Epidermal melanocyte (primary cell): Measurements from ENCODE around the gene TFAP2E.
"Not testable (repeated sequence)": the region's sequence is repeated elsewhere in the genome, so short reads cannot be mapped to it uniquely, and the experiment has no call there.

Source experiments
- DNase-seq: peaks from one replicate; pipeline ENCODE4 v3.0.0; 2011; ENCODE audit warnings: low spot score; ENCODE audit not compliant: insufficient read length

TFAP2E gene

GRCh38 chr1:35574125-35574654 lies 1.1 kb downstream of the TFAP2E start:
- no peak for DNase-seq

GRCh38 chr1:35574655-35575415 lies 1.7 kb downstream of the TFAP2E start:
- DNase-seq: no peak

- DNase-seq: no peak
Measured at GRCh38 chr1:35575416-35575958, 2.4 kb downstream of the TFAP2E start.

GRCh38 chr1:35576061-35576765 lies 3.1 kb downstream of the TFAP2E start:
- no peak for DNase-seq

GRCh38 chr1:35576766-35577070 lies 3.6 kb downstream of the TFAP2E start:
- not testable (repeated sequence) for DNase-seq

- no peak for DNase-seq
Measured at GRCh38 chr1:35577071-35577998, 4.2 kb downstream of the TFAP2E start.

GRCh38 chr1:35580949-35581388 lies 7.9 kb downstream of the TFAP2E start:
- no peak for DNase-seq

GRCh38 chr1:35581621-35582020 lies 8.5 kb downstream of the TFAP2E start:
- not testable (repeated sequence) for DNase-seq

- DNase-seq: no peak
Measured at GRCh38 chr1:35585281-35585680, 12.2 kb downstream of the TFAP2E start.

- DNase-seq: not testable (repeated sequence)
Measured at GRCh38 chr1:35585805-35586204, 12.7 kb downstream of the TFAP2E start.

- DNase-seq: no peak
Measured at GRCh38 chr1:35586808-35587207, 13.7 kb downstream of the TFAP2E start.

- DNase-seq: no peak
Measured at GRCh38 chr1:35587736-35588135, 14.6 kb downstream of the TFAP2E start.

GRCh38 chr1:35588197-35588910 lies 15.2 kb downstream of the TFAP2E start:
- no peak for DNase-seq

GRCh38 chr1:35589516-35590427 lies 16.7 kb downstream of the TFAP2E start:
- no peak for DNase-seq

GRCh38 chr1:35590476-35591040 lies 17.4 kb downstream of the TFAP2E start:
- no peak for DNase-seq

GRCh38 chr1:35591211-35591610 lies 18.1 kb downstream of the TFAP2E start:
- DNase-seq: no peak

GRCh38 chr1:35592991-35593769 lies 20.1 kb downstream of the TFAP2E start:
- DNase-seq: no peak

- DNase-seq: no peak
Measured at GRCh38 chr1:35594005-35594760, 21.1 kb downstream of the TFAP2E start.
